NCI-H1092 treated with DMSO at 0.1 percent for 48 hours (cell line): ENCODE measurements around the gene WDSUB1.

ENCODE experiments used
- DNase-seq: peaks from one replicate; lab custom pipeline; 2025; lab: John Stamatoyannopoulos, UW

Gene WDSUB1, protein sequence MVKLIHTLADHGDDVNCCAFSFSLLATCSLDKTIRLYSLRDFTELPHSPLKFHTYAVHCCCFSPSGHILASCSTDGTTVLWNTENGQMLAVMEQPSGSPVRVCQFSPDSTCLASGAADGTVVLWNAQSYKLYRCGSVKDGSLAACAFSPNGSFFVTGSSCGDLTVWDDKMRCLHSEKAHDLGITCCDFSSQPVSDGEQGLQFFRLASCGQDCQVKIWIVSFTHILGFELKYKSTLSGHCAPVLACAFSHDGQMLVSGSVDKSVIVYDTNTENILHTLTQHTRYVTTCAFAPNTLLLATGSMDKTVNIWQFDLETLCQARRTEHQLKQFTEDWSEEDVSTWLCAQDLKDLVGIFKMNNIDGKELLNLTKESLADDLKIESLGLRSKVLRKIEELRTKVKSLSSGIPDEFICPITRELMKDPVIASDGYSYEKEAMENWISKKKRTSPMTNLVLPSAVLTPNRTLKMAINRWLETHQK

DNA sequence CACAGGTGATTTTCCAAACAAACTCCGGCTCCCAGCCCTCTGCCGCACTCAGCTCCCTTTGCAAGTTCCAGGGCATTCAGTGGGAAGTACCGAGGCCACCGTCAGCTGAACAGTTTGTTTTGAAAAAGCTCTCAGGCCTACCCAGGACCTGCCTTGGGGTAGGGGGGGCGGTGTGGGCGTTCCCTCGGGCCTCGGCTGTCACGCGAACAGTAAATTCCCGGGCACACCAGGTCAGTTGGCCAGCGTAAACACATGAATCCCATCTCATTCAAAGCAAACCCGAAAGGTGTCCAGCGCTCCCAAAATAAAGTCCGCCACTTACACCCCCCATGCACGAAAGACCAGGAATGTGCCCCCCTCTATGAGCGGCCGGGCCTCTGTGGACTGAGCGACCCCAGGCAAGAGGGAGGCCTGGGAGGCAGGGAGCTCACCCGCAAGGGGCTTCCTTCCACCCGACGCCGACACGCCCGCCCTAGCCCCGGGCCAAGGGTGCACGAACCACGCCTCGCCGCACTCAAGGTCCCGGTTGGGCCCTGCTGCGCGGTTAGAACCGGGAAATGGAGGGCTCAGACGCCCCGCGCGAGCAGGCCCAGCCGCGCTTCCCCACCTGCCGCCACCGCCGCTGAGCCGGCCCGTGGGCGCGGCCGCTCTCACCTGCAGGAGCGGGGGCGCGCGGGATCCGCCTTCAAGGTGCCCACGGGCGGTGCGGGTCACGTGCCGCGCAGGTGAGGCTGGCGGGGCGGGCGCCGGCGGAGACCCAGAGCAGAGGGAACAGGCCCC lies at the start of gene WDSUB1:
WDSUB1 (minus strand) TSS at position 775 of the 780 bp plus-strand sequence. CDS start 3,634 bp downstream, outside the sequence.
- DNase-seq = peak; percentile 26

DNA sequence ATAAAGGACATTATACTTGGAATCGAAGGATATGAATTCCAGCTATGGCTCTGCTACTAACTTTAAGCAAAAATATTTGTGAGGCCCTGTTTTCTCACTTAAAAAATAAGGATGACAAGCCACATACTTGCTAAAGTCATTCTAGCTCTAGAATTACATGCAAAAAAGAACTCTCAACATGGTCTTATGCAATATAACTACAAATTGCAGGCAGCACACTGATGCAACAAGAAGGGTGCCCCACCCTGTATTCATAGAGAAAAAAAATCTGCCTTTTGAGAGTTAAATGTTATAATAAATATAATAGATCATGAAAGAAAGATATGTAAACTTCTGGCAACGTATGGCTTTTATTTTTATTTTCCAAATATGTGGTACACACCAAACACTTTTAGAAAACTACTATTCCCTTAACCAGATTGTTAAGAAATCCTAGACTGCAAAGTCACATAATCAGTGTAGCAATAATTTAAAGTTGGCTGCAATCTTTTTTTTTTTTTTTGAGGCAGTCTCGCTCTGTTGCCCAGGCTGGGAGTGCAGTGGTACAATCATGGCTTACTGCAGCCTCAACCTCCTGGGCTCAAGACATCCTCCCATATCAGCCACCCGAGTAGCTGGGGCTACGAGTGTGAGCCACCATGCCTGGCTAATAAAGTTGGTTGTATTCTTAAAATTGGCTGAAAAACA lies 40.2 kb upstream of the WDSUB1 start:
- no peak for DNase-seq

DNA sequence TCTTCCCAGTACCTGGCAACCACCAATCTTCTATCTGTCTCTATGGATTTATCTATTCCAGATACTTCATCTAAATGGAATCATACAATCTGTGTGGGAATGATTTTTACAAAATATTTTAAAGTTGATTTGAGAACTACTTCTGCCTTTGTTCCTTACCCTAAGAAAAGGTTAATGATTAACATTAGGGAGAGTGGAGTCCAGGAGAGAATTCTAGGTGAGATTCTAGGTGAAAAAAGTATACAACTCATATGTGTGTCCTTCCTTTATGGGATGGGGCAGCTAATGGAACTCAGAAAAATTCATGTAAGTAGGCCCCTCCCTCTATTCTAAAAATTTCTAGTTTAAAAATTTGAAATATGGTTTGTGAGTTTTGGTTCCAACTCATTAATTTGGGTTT lies 35.9 kb upstream of the WDSUB1 start:
- no peak for DNase-seq

DNA sequence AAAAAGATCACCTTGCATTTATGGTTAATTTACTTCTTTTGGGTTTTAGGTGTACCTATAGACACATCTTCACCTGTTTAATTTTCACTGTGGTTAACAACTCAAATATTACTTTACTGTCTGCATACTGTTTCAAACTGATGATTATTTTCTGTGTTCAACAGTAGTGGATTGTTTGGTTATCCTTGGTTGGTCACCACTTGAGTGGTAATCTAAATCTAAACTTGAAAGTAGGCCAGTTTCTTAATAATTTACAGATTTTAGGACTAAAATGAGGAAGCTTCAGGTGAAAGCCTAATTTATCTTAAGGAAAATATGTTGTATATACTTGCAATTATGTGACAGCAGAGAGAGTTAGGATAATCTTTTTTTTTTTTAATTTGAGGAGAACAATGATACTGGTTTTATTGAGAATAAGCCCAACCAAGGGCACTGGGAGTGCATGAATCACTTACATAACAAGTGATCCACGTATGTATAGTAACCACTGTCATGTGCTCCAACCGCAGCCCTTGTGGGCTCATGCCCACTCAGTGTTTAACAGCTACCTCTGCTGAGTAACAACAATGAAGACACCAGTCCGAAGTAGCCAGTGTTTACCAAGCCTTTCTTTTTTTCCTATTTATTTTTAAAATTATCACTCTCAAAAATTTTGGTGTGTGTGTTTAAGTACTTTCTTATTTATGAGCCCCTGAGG lies 31.0 kb upstream of the WDSUB1 start:
- no peak for DNase-seq

DNA sequence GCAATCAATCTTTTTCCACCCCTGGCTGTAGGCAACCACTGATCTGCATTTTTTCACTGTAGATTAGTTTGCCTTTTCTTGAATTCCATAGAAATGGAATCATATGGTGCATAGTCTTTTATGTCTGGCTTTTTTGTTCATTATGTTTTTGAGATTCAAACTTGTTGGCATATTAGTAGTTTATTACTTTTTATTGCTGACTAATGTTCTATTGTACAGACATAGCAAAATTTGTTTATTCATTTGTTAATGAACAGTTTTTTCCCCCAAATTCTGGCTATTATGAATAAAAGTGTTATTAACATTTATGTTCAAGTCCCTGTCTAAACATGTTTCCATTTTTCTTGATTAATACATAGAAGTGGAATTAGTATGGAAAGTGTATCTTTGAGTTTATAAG lies 21.4 kb upstream of the WDSUB1 start:
- no peak for DNase-seq

DNA sequence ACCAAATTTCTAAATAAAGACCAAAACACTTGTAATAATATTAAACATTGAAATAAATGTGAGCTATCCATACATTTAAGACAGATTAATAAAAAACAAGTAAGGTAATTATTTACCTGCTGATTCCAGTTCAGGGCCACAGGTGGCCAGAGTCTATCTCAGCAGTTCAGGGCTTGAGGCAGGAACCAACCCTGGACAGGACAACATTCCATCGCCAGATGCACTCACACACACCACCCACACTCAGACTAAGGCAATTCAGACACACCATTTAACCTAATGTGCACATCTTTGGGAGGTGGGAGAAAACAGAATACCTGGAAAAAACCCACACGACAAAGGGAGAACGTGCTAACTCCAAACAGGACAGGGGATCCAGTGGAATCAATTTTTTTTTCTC lies 14.1 kb upstream of the WDSUB1 start:
- no peak for DNase-seq

DNA sequence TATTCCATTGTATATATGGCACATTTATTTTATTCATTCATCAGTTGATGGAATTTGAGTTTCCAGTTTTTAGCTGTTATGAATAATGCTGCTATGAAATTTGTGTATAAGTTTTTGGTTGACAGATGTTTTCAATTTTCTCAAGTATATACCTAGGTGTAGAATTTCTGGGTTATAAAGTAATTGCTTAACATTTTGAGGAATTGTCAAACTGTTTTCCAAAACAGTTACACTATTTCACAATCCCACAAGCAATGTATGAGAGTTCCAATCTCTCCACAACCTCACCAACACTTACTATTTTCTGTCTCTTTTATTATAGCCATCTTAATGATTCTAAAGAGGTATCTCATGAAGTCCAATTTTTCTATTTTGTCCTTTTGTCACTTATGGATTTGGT lies 12.5 kb upstream of the WDSUB1 start:
- no peak for DNase-seq

DNA sequence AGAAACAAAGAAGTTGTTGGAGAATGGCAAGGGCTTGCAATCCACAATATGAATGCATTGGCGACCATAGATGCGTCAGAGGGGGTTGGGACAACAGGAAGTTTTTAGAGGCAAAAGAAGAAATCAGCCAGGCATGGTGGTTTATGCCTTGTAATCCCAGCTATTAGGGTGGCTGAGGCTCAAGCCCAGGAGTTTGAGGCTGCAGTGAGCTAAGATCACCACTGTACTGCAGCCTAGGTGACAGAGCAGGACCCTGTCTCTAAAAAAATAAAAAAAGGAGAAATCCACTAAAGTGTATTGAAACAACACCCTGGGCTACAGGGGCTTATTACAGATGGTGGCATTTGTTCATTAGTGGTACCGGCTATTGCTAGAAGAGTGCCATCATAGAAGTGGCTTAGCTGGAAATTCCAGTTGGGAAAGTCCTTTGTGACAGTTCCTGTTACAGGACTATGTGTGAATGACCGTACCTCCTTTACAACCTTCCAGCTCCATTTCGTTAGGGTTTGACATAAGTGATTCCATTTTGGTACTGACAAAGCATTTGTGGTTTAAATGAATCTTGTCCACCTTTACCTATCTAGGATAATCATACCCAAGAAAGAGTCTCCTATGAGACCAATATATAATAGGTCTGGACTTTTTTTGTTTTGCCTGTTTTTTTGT lies 10.7 kb upstream of the WDSUB1 start:
- DNase-seq = no peak

DNA sequence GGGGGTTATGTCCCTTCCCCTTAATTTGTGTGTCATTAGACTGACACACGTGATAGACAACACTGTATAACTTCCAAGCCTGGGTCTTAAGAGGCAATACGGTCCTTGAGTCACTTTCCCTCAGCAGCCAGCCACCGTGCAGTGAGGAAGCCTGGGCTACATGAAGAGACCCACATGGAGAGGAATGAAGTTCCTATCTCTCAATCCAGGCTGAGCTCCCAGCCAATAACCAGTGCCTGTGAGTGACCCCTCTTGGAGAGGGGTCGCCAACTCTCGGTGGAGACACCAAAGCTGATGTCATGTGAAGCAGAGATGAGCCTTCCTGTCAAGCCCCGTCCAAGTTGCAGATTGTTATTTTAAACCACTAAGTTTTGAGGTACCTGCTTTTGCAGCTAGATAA lies 5.7 kb upstream of the WDSUB1 start:
- no peak for DNase-seq

DNA sequence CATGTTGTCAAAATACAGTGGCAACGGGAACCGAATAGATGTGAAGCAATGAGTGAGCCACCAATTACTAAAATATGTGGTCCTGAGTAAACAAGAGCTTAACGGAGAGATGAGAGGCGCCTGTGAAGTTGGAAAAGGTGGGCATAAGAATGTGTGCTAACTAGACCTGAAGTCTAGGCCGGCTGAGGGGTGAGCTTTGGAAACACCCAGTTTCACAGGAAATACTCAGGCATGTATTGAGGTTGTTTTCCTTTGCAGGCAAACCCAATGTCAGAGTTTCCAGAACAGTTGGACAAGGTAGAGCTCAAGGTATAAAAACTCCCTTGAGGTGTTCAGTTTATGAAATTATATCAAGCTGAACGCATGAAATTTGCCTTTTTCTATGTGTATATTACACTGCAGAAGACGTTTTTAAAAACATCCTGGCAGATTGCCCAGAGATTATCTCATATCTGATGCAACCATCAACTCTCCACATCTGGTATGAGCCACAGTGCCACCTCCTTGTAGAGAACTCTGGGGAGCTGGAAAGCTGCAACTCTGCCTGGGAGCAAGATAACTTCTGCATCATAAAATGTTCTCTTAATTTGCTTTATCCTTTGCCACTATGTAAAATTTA lies 3.9 kb upstream of the WDSUB1 start:
- DNase-seq = peak; percentile 7

DNA sequence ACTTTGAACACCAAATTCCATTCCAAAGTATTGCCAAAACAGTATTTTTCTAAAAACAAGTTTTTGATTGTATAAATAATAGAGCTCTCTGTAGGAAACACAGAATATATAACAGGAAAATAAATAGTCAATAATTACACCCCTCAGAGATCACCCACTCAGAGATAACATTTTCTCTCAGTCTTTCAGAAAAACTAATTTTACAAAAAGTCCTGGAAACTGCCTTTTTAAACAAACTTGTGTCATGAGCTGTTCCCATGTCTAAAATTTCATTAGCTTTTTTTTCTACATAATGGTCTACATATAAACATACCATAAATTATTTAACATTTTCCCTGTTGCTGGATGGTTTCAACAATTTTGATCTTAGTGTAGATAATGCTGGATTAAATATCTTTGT lies 1.2 kb upstream of the WDSUB1 start:
- DNase-seq = no peak

DNA sequence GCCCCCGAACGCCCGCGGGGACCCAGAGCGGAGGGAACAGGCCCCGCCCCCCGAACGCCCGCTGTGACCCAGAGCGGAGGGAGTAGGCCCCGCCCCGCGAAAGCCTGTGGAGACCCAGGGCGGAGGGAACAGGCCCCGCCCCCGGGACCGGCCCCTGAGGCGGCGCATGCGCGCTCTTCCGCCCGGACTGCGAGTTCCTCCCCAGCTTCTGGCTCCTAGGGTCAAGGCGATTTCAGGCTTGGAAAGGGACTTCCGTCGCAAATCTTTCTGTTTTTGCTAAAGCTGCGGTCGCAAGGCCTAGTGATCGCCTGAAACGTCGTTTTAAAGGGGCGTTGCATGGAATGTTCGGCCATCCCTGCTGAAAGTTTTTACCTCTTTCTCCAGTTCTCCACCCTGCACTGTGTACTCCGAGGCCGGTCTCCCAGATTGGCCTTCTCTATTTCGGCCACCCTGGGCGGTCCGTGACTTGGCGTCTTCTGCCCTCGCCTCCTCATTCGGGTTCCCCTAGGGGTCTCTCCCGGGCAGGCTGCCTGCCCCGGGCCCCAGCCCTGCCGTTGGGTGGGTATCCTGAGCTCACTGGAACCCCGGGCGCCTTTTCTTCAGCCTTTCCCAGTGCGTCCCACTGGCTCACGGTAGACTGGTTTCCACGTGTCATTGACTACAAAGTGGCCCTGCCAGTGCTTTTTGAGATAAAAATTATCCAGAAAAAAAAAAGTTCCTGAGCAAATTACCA lies 372 bp upstream of the WDSUB1 start:
- DNase-seq = peak; percentile 89

DNA sequence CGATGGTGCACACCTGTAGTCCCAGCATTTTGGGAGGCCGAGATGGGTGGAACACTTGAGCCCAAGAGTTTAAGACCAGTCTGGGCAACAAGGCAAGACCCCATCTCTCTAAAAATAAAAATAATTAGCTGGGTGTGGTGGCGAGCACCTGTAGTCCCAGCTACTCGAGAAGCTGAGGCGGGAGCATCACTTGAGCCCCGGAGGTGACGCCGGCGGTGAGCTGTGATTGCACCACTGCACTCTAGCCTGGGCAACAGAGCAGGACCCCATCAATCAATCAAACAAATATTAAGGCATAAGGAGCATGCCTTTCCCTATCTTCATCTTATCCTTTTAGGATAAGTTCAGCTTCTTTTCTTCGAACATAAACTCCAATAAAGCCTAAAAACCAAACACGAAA lies 1.1 kb downstream of the WDSUB1 start:
- no peak for DNase-seq

DNA sequence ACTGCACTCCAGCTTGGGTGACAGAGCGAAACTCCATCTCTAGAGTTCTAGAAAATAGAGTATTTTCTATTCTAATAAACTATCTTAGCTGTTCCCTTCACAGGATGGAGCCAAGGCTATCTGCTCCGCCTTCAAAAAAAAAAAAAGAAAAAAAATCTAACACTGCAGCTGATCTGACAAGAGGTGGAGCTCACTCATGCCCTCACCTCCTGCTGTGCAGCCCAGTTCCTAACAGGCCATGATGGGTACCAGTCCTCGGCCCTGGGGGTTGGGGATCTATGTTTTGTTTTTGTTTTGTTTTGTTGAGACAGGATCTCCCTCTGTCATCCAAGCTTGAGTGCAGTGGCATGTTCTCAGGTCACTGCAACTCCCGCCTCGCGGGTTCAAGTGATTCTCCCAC lies 3.0 kb downstream of the WDSUB1 start:
- DNase-seq = no peak

DNA sequence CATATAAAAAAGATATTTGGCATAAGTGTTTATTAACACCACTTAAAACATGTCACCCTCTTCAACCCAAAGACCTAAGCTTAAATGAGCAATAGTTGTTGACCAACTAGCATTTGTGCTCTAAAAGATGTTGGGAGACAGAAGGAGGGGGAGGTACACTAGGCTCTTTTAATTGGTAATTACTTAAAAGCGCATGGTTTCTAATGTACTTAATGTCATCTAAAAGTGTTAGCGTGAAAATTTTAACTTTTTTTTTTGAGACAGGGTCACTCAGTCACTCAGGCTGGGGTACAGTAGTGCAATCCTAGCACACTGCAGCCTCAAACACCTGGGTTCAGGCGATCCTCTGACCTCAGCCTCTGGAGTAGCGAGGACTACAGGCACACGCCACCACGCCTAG lies 5.5 kb downstream of the WDSUB1 start:
- no peak for DNase-seq

DNA sequence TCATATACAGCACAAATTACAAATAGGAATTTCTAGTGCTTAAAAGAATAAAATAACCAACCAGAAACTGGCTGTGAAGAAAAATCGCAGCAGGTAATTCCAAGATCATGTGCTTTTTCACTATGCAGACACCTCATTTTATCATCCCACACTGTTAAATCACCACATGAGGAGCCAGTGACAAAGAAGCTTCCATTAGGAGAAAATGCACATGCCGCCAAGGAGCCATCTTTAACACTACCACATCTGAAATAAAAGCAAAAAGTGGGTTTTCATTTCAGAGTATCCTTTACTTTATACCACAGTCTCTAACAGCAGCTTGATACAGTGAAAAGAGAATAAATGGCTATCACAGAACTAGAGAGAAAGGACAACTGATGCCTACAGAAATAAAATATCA lies 6.8 kb downstream of the WDSUB1 start:
- no peak for DNase-seq

DNA sequence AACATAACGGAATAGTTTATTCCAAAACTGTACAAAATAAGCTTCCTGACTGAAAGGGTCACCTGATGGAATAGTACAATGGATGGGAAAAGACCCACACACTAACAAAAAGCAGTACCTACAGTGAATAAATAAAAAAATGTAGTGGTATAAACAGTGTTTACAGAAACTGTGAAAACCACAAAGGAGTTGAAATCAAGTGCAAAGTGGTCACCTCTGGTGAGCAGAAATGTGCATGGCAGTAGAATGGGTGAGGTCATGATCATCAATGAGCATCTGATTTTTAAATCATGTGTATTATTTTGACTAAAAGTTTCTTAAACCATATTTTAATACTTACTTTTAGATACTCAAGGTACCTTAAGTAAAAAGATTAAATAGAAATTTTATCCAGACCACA lies 11.4 kb downstream of the WDSUB1 start:
- no peak for DNase-seq

DNA sequence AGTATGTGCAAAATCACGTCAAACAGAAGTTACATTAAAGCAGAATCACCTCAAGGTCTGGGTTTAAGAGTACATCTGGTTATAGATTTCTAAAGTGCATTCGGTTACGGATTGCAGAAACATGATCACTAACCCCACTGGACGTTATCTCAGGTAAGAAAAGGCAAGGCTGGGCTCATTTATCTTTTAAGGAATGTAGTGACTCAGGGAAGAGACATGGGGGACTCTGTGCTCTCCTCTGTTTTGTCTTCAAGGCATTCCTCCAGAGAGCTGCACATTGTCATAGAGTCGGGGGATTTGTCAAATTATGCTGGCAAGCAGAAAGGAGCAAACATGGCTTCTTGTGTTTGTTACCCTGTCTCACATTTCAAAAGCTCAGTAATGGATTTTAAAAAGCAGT lies 14.3 kb downstream of the WDSUB1 start:
- DNase-seq = no peak

DNA sequence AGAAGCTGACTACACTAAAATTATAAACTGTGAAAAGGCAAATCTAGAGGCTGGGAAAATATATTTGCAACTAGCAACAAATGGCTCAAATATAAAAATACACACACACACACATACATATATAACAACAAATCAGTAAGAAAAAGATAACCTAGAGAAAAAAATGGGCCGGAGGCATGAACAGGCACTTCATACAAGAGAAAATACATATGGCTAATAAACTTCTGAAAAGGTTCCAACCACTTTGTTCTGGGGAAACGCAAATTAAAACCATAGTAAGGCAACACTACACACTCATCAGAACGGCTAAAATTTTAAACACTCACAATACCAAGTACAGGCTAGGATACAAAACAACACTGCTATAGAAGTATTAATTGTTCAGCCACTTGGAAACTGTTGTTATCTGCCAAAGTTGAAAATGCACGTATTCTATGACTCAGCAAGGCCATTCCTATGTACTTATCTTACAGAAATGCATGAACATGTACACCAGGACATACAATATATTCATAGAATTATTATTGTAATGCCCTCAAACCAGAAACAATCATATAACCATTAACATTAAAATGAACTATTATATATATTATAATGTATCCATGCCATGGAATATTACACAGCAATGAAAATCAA lies 15.6 kb downstream of the WDSUB1 start:
- DNase-seq = no peak

DNA sequence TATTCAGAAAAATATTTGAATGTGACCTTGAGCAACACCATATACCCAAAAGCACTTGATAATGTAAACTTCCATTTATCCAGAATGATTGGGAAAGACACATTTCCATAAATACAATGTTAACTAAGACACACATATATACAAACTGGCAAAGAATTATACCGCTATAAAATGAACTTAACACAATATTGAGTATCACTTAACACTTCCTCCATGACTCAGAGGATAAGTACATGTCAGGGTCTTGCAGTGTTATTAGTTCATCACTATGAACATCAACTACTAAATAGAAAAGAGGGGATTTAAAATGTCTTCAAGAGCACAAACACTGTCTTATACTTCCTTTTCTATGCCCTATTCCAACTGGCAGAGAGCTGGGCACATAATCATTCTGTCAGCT lies 18.6 kb downstream of the WDSUB1 start:
- no peak for DNase-seq
